ENCODE data around the gene ABLIM3.

ABLIM3 gene

GRCh38 chr5:149277801-149278200 is 136.5 kb downstream of the ABLIM3 start:
- H3K4me1 ChIP-seq (ENCODE audit: low read depth, poor library complexity, severe bottlenecking): no peaks in the 10 kb centered on the region

DNA sequence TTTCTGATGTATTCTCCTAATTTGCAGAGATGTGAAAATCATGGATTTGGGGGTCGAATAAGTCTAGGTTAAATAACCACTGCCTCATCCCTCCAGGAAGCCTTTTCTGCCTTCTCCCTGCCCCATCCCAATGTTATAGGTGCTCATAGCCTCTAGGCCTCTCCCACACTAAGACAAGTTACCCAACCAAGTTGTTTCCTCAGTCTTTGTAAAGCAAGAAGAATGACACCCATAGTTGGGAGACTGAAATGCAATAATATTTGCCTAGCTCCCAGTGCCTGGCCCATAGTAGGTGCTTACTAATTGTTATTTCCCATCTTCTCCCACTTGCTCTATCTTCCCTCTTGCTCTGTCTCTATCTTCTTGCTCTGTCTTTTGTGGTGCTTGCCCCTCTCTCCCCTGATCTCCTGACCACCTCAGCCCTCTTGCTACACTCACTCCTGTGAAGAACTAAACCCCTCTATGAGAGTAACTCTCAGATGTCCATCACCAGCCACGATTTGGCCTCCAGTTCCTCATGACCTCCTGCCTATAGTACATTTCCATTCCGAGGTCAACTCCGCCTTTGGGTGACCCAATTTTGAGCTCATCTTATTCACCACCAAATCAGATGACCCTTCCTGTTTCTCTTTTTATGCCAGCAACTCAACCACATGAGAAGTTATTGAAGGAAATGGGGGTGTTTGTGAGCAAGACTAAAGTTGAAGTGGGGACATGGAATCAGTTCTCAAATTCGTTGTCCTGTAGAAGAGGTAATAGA is 137.3 kb downstream of the ABLIM3 start:
- Histone ChIP-seq H3K27me3 (ENCODE audit: insufficient read depth, low read depth) (no peaks in the 10 kb centered on the region), H3K36me3 (ENCODE audit: insufficient read depth) (no peaks in the 10 kb centered on the region), H4K20me1 (ENCODE audit: insufficient read depth) (no peaks in the 10 kb centered on the region), H2AFZ (ENCODE audit: low read depth) (no peak overlapping the region), H3K79me2 (ENCODE audit: insufficient read depth, low read depth) (no peaks in the 10 kb centered on the region), H3K4me1 (ENCODE audit: low read depth, poor library complexity, severe bottlenecking) (no peaks in the 10 kb centered on the region), H3K4me3 (IDR thresholded peaks at IDR 0.05; ENCODE audit: insufficient read depth, low read depth, low read length) (no peak overlapping the region), H3K9ac (no peak overlapping the region), H3K27ac (no peak overlapping the region), H3K4me2 (no peak overlapping the region)
- no peak for TF ChIP-seq CTCF (conservative IDR thresholded peaks at IDR 0.05; ENCODE audit: low read depth, low read length)

More at GRCh38 chr5:149277801-149278200, 136.5 kb downstream of the ABLIM3 start:
- Histone ChIP-seq H3K36me3 (ENCODE audit: insufficient read depth) (no peaks in the 10 kb centered on the region), H3K4me2 (no peak overlapping the region), H3K79me2 (ENCODE audit: insufficient read depth, low read depth) (no peaks in the 10 kb centered on the region), H4K20me1 (ENCODE audit: insufficient read depth) (no peaks in the 10 kb centered on the region), H3K27me3 (ENCODE audit: insufficient read depth, low read depth) (no peaks in the 10 kb centered on the region), H3K9ac (no peak overlapping the region), H3K4me3 (IDR thresholded peaks at IDR 0.05; ENCODE audit: insufficient read depth, low read depth, low read length) (no peak overlapping the region), H3K27ac (no peak overlapping the region), H2AFZ (ENCODE audit: low read depth) (no peak overlapping the region)
- no peak for TF ChIP-seq CTCF (conservative IDR thresholded peaks at IDR 0.05; ENCODE audit: low read depth, low read length)

GRCh38 chr5:149279661-149280060 is 138.4 kb downstream of the ABLIM3 start:
- no peaks in the 10 kb centered on the region for H4K20me1 ChIP-seq (ENCODE audit: insufficient read depth)
- no peak for TF ChIP-seq CTCF (conservative IDR thresholded peaks at IDR 0.05; ENCODE audit: low read depth, low read length)

GRCh38 chr5:149280124-149280523 is 138.8 kb downstream of the ABLIM3 start:
- Histone ChIP-seq H3K4me2 (no peak overlapping the region), H2AFZ (ENCODE audit: low read depth) (no peak overlapping the region), H3K4me1 (ENCODE audit: low read depth, poor library complexity, severe bottlenecking) (no peaks in the 10 kb centered on the region), H3K4me3 (IDR thresholded peaks at IDR 0.05; ENCODE audit: insufficient read depth, low read depth, low read length) (no peak overlapping the region), H3K79me2 (ENCODE audit: insufficient read depth, low read depth) (no peaks in the 10 kb centered on the region), H3K27me3 (ENCODE audit: insufficient read depth, low read depth) (no peaks in the 10 kb centered on the region), H3K27ac (no peak overlapping the region), H3K9ac (no peak overlapping the region), H4K20me1 (ENCODE audit: insufficient read depth) (no peaks in the 10 kb centered on the region), H3K36me3 (ENCODE audit: insufficient read depth) (no peaks in the 10 kb centered on the region)
- TF ChIP-seq CTCF (conservative IDR thresholded peaks at IDR 0.05; ENCODE audit: low read depth, low read length): no peak

More at GRCh38 chr5:149279661-149280060, 138.4 kb downstream of the ABLIM3 start:
- H3K36me3 ChIP-seq (ENCODE audit: insufficient read depth): no peaks in the 10 kb centered on the region
- H2AFZ ChIP-seq (ENCODE audit: low read depth): no peak overlapping the region
- no peak overlapping the region for H3K9ac ChIP-seq
- no peak overlapping the region for H3K4me3 ChIP-seq (IDR thresholded peaks at IDR 0.05; ENCODE audit: insufficient read depth, low read depth, low read length)
- no peaks in the 10 kb centered on the region for H3K79me2 ChIP-seq (ENCODE audit: insufficient read depth, low read depth)
- no peak overlapping the region for H3K4me2 ChIP-seq
- H3K4me1 ChIP-seq (ENCODE audit: low read depth, poor library complexity, severe bottlenecking): no peaks in the 10 kb centered on the region
- H3K27me3 ChIP-seq (ENCODE audit: insufficient read depth, low read depth): no peaks in the 10 kb centered on the region
- H3K27ac ChIP-seq: no peak overlapping the region

Measured in KMS-11 (cell line).